Epithelial cell of esophagus (primary cell): ENCODE data around the gene HOXD9.

Experiments
- DNase-seq: peaks from one replicate; pipeline ENCODE4 v3.0.0; 2010; ENCODE audit warnings: low read depth
- H3K4me3 ChIP-seq: 2 replicates; pipeline ENCODE4 v1.5.1; 2011; ENCODE audit warnings: mild to moderate bottlenecking, low read length, control low read depth
- CTCF ChIP-seq: IDR thresholded peaks from 2 replicates; pipeline ENCODE4 v1.5.1; 2011; ENCODE audit warnings: low read depth, mild to moderate bottlenecking, low read length, control low read depth, inconsistent platforms; ENCODE audit not compliant: insufficient read depth; ENCODE audit errors: missing control alignments

The HOXD9 gene

DNA sequence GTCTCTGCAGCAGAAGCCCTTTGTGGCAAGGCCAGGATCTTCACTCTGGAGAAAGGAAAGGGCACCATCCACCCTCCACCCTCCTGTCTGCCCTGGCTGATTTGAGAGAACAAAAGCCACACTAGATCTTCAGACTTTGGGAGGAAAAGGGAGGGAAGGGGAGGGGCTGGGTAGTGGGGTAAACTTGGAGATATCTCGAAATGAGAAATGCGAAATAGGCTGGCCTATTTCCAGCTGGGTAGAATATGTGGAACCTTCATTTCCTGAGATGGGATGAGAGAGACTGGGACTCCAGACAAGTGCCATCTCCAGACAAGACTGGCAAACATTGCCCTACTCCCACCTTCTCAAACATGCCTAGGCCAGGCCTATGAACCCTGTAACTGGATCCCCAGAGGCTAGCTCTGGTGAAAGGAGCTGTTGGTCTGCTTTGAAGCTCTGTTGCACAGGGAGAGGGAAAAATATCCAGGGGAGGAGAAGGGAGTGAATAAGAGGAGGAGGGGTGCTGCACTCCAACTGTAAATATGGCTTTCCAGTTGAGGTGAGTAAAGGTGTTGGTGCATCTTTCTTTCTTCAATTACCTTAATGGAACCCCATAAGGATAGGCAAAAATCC, 21.2 kb upstream of the HOXD9 start:
- H3K4me3 ChIP-seq = no peak overlapping the region
- TF ChIP-seq CTCF = no peak
- DNase-seq = no peak

GRCh38 chr2:176101842-176102241, 20.7 kb upstream of the HOXD9 start:
- DNase-seq = no peak
- no peak overlapping the region for H3K4me3 ChIP-seq
- TF ChIP-seq CTCF = no peak

- H3K4me3 ChIP-seq = no peak overlapping the region
- DNase-seq = no peak
- no peak for TF ChIP-seq CTCF
These were observed 20.1 kb upstream of the HOXD9 start for GRCh38 chr2:176102309-176102866.

GRCh38 chr2:176103194-176103593, 19.3 kb upstream of the HOXD9 start:
- no peak for TF ChIP-seq CTCF
- no peak for DNase-seq
- H3K4me3 ChIP-seq = no peak overlapping the region

- DNase-seq = no peak
- no peak overlapping the region for H3K4me3 ChIP-seq
- no peak for TF ChIP-seq CTCF
These were observed 18.7 kb upstream of the HOXD9 start for GRCh38 chr2:176103742-176104315.

- TF ChIP-seq CTCF = no peak
- no peak for DNase-seq
- no peak overlapping the region for H3K4me3 ChIP-seq
These were observed 18.0 kb upstream of the HOXD9 start for GRCh38 chr2:176104316-176105077.
